ENCODE data around the gene CEMIP.

The CEMIP gene

DNA sequence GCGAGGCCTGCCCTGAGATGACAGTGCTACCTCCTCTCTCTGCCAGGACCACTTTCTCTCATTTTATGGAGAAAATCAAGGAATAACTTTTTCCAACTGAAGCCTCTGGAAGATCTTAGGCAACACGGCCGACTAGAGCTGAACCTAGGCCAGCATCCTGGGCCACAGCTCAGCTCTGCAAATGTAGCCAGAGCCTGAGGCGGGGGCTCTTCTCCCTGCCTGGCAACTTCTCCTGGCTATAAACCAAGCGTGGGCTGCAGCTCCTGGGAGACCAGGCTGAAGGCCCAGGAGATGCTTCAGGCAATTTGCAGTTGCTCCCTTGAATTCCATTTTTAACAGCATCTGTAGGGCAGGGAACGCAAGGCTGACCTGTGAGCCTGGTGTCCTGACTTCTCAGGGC is 74.9 kb downstream of the CEMIP start:
- no peak for DNase-seq (ENCODE audit: low spot score)

DNA sequence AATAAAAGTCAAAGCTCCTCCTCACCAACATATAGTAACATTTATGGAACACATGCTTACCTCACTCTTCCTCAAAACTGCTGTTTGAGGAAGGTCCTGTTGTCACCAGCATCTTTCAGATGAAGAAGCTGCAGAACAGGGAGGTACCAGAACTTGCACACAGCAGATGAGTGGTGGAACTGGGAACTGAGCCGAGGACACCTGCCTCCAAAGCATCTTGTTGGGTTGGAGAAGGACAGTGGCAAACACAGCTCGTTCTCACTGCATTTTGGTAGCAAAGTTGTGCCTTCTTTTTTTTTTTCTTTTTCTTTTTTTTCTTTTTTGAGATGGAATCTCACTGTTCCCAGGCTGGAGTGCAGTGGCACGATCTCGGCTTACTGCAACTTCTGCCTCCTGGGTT is 76.0 kb downstream of the CEMIP start:
- DNase-seq (ENCODE audit: low spot score): no peak

DNA sequence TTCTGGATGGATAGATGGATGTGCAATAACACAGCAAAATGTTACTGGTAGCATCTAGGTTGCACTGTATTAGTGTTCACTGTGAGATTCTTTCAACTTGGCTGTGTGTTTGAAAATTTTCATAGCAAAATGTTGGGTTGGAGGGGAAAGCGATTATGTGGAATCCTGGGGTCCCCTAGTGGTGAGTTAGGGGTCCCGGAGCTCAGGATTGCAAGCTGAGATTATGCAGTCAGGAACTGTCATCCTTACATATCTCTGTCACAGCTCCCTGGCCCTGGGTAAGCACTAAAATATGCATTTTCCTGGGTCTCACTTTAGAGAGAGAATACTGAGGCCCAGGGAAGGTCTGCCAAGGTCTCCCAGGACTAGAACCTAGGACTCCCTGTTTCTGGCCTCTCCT is 77.2 kb downstream of the CEMIP start:
- DNase-seq (ENCODE audit: low spot score): no peak

DNA sequence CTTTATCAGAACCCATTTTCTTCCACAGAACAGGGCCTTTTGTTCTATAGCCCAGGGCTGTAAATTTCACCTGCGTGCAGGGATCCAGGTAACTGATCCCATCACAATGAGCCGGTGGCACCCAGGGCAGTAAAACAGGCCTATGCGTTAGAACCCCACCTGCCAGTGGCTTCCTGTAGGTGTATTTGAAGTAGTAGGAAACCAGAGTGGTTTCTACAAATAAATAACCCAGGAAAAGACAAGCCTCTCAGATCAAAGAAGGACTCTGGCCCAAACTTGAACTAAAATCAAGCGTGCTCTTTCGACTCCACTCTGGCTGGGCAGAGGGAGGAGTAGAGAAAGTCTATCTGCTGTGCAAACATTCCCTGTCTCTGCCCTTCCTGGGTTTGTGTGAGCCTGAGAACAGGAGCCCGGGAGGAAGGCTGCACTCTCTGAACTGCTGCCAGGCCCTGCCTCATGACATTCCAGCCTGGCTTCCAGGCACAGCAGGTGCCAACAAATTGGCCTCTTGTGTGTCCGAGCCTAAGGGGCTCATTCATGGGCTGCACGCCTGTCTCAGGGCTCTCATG is 77.7 kb downstream of the CEMIP start:
- DNase-seq (ENCODE audit: low spot score): no peak

DNA sequence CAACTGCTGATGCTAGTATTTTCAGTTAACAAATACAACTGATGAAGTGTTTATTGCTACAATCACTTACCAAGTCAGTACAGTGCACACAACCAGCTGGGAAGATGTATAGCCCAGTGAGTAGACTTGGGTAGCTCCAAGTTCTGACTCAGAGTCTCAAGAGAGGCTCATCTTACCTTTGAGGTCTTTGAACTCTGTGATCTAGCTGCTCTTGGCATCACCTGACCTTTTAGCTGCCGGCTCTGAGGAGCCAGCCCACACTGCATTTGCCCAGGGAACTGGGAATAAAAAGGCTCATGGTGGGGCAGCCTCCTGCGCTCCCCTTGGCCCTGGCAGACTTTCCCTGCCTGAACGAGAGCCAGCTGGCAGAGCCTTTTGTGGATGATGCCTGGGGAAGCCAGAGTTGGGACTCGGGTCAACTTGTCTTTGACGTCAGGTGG is 82.6 kb downstream of the CEMIP start:
- no peak for DNase-seq (ENCODE audit: low spot score)

DNA sequence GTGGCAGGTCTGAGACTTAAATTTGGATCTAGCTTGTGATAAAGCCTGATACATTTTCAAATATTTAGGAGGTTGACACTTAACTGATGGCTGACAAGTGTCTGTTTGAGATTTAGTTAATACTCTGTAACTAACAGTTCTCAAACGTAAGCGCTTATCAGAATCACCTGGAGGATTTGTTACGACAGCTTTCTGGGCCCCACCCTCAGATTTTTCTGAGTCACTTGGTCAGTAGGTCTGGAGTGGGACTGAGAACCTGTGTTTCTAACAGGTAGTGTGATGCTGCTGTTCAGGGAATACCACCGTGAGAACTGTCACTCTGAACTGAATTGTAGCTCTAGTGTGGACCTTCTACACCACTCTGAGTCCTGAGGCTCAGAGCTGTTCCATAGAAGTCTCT is 85.5 kb downstream of the CEMIP start:
- DNase-seq (ENCODE audit: low spot score): no peak

DNA sequence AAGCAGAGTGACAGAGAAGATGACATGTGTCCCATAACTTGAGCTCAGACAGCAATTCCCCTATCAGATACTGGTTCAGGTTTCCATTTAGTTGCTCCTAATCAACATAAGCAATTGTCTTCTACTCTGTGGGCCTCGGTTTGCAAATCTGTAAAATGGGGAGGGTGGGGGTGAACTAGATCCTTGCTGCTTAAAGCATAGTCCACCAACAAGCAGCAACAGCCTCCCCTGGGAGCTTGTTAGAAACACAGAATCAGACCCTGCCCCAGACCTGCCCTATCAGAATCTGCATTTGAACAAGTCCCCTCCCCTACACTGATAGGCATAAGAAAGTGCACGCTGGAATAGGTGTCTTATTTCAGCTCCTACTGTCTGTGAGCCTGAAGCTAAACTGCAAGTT is 87.8 kb downstream of the CEMIP start:
- no peak for DNase-seq (ENCODE audit: low spot score)

DNA sequence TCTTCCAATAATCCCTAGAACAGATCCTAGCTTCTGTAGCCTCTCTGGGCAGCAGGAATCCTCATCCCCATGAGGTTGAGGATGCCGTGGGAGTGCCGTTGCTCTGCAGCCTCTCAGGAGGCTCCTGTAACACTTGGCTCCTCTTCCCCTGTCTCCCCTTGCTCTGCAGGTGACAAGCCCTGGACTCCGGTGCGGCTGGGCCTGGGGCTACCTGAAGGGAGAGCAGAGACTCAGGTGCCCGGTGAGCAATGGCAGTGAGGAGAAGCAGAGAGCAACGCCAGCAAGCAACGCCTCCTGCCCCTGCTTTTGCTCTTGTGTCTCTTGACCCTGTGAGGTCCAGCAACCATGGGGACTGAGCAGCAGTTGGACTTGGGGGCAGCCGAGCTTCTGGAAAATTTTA is 91.2 kb downstream of the CEMIP start:
- no peak for DNase-seq (ENCODE audit: low spot score)

DNA sequence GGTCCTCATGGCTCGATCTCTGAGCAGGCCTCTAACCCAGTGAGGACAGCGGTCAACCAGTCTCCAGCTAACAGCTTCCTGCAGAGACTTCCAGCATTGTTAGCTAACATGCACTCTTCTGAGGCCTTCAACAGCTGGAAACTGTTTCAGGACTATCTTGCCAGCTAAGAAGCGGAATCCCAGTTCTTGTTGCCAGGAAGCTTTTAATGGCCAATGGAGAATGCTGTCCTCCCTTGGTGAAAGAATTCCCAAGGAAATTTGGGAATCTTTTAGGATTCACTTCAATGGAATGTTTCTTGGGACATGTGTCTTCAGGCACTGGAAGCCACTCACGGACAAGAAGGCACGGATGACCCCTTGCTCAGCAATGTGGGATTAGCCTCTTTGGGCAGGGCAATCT is 91.7 kb downstream of the CEMIP start:
- no peak for DNase-seq (ENCODE audit: low spot score)

DNA sequence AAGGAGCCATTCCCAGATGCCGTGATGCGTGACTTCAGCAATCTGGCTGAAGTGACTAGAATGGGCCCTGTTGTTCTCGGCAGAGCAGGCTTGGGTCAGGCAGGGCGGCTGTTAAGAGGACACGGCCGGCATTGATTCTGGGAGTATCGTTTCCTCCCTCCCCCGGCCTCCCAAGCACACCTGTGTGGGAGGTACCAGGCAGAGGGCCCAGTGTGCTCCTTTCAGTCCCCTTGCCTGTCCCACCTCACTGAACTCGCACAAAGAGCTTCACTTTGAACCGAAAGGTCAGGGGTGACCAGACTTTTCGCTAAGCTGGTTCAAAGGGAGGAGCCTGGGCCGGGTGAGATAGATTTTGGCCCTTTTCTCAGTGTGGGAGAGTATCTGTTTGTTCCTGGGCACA is 92.7 kb downstream of the CEMIP start:
- DNase-seq (ENCODE audit: low spot score): no peak

DNA sequence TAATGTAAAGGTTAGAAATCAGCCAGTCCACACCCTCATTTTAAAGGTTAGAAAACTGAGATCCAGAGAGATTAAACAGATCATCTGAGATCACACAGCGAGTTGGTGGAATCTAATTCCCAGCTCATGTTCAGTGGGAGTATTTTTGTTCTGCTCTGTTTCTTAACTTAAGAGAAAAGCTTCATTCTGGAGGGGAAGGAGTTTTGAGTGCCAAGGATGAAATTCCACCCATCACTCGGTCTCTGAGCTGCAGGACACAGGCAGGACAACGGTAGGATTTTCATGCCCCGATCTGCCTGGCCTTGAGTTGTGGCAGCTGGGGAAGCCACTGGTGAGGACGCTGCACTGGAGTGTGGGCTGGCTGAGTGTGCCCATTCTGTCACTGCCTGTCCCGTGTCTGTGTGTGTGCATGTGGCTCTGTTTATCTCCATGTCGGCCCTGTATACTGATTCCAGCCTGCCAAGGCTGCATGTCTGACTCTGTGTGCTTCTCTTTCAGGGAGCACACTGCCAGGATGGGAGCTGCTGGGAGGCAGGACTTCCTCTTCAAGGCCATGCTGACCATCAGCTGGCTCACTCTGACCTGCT is 94.3 kb downstream of the CEMIP start:
- DNase-seq (ENCODE audit: low spot score): no peak

DNA sequence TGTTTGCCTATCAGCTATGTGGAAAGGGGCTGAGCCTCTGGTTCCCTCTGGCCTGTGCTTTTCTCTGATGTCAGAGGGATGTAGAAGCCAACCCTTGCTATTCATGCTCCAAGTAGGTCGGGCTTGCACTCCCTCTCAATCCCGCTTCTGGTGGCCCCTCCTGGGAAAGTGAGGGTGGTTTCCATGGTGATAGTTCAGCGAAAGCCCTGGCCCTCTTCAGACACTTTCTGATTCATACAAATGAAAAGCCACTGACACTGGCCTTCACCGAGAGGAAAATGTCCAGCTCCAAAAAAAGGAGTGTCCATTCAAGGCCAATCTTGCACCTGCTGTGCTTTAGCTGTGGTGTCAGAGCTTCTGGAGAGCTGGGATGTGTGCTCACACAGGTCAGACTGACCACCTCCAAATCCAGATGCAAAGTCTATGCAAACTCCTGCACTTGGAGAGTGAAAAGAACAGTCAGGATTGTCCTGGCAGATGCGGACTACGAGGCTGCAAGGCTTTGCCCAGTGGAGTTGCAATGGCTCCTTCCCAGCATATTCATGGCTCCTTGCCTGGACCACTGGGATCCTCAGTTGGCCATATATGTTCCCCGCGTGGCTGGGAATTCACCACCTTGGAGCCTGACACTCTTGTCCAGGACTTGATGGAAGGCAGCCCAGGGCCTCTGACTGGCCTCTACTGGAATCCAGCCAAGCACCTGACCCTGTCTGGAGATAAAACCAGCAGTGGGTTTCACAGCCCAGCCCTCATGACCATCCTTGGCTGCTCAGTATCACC is 96.6 kb downstream of the CEMIP start:
- no peak for DNase-seq (ENCODE audit: low spot score)

DNA sequence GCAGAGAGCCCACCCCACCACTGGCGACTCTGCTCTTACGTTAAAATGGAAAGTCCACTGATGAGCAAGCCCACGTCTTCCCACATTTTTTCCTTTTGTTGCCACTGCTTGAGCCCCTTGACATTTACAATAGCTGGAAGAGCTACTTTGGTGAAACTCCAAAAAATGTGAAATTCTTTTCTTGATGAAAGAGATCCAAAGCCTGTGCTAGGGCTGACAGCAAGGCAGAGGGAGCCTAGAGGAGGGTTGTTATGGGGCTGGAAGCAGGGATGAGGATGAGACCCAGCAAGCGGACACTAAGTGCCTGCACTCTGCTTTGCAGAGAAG is 97.1 kb downstream of the CEMIP start:
- DNase-seq (ENCODE audit: low spot score): no peak

DNA sequence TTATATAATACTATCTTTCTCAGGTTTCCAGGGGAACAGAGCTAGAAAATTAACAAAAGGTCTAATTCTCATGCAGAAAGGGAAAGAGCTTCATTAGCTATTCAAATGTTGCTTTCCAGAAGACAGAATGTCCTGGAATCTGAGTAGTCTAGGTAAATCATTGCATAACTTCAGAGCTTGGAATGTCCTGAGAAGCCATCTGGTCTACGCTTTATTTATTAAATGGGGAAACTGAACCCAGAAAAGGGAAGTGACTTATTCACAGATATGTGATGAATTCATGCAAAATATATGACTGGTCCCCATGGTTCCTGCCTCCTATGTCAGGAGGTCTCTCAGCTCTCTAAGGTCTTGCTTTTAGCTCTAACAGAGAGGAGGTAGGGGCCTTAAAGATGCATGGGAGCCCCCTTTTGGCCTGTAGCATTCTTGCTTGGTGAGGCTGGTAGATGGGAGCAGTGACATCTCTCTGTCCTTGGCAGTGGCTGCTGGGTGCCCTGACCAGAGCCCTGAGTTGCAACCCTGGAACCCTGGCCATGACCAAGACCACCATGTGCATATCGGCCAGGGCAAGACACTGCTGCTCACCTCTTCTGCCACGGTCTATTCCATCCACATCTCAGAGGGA is 99.2 kb downstream of the CEMIP start:
- no peak for DNase-seq (ENCODE audit: low spot score)

DNA sequence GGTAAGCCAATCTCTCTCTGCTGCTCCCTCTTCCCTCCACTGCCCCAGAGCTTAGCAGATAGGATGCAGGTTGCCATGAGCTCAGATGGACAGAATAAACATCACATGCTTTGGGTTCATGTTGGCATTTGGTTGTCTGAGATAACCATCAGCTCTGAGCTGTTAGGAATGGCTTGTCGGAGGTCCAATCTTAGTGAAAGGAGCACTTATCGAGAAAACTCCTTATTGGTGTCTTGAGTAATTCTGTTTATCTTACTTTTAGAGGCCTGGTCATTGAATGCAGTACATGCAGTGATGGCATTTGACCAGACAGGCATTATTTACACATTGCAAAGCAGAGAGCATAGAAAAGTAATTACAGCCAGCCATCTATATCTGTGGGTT is 99.7 kb downstream of the CEMIP start:
- DNase-seq (ENCODE audit: low spot score): no peak

DNA sequence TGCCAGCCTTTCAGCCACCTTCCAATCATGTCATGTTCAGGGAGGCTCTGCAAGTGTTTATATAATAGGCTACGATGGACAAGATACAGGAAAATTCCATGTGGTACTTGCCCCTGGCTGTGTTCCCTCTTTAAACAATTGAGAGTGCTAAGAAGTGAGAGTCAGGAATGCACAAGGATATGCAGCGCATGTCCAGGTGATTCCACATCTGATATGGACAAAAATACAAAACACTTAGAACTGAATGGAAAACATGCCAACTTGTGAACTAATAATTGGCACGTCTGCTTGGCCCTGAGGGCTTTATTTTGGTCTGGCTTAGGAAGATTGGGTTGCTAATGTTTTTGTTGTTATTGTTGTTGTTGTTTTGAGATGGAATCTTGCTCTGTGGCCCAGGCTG is 100.9 kb downstream of the CEMIP start:
- DNase-seq (ENCODE audit: low spot score): no peak

DNA sequence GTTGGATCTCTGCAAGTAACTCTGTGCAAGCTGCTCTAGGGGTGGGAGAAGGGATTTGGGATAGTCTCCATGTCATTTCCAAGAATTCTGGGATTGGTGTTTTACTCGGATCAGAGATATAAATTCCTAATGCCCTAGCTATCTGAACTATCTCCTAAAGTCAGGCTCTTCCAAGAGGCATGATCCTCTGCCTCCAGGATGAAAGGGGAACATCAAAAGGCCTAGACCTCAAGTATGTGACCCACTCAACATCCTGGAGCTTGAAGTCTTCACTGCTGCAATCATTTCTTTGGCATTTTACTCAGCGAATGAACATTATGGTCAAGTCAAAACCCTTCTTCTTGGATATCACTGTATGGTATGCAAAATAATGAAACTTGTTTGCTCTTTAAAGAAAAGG is 104.5 kb downstream of the CEMIP start:
- no peak for DNase-seq (ENCODE audit: low spot score)

DNA sequence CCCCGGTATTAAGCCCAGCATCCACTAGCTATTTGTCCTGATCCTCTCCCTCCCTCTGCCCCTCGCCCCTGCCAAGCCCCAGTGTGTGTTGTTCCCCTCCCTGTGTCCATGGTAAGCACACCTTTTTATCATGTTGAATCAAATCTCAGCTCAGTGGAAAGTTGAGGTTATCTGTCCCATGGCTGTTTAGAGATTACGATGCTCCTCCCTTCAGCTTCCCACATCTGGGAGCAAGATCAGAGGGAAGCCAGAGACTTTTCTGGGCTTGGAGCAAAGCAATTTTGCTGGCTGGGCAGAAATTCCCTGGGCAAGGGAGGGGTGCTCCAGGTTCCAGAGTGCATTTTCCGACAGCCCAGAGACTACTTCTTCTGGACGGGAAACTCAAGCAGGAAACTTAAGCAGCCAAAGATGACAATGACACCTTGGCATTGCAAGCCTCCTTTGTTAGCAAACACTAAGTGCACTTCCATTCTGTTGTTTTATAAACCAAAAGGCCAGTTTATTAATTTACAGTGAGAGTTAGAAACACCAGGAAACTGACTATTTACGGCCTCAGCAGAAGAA is 105.9 kb downstream of the CEMIP start:
- no peak for DNase-seq (ENCODE audit: low spot score)

DNA sequence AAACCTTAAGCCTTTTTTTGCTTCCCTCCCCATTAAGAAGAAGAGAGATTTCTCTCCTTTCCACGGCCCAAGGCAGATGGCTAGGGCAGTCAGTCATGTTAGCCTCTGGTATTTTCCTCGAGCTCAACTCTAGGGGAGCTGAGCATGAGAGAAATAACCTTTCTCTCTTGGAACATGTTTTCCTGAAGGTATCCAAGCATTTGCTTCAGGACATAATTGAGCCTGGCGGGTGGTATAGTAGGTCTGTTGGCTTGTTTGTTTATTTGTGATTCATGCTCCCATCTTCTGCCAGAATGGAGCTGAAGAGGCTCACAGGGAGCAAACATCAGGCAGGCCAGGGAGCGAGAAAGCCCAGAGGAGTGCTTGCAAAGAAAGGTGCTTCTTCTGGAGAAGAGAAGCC is 108.0 kb downstream of the CEMIP start:
- DNase-seq (ENCODE audit: low spot score): no peak

DNA sequence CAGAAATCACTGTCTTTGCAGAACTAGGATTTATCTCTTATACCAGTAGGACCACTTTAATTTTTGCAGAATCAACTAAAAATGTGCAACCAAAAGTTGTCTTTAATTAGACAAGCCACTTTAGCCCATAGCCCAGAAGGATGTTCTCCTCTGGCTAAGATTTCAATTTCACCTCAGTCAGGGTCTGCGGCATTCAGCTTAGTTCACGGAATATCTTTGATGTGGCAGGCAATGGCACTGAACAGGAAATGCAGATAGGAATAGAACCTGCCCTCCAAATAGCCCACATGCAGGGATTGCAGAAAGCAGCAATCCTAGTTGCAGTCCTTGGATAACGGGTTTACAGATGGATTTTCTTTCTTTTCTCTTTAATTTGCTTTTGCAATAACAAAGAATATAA is 109.7 kb downstream of the CEMIP start:
- no peak for DNase-seq (ENCODE audit: low spot score)

DNA sequence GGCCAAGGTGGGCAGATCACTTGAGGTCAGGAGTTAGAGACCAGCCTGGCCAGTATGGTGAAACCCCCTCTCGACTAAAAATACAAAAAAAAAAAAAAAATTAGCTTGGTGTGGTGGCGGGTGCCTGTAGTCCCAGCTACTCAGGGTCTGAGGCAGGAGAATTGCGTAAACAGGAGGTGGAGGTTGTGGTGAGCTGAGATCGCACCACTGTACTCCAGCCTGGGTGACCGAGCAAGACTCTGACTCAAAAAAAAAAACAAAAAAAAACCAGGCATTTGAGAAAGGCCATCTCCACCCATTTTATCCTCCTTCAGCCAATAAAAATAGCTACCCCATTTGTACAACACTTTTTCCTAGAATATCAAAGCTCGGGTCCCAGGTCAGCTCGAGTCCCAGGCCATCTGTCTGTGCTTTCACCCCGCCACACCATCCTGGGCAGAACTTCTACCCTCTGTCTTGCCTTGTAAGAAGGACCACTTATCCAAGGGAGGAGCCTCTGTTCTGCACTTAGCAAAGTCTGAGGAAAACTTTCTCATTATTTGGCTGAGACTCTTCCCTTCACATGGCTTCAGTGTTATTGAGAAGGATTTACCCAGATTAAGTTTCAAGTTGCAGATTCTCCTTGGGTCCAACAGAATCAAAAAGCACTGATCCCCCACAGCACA is 111.3 kb downstream of the CEMIP start:
- DNase-seq (ENCODE audit: low spot score): no peak

DNA sequence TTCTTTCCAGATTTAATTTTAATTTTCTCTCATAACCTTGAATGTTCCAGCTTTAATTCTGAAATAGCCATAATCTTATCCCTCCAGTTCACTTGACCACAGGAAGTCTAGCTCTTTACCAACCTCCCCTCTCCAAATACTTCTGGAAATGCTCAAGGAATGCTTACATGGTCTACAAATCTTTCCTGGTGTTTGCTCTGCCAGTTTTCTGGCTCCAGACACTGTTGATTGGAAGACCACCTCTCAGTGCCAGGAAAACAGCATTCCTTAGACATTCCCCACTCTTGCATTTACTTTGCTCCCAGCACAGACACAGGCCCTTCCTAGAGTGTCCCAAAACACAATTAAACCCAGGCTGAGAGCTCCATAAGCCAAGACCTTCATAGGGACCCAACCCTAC is 111.8 kb downstream of the CEMIP start:
- DNase-seq (ENCODE audit: low spot score): no peak

DNA sequence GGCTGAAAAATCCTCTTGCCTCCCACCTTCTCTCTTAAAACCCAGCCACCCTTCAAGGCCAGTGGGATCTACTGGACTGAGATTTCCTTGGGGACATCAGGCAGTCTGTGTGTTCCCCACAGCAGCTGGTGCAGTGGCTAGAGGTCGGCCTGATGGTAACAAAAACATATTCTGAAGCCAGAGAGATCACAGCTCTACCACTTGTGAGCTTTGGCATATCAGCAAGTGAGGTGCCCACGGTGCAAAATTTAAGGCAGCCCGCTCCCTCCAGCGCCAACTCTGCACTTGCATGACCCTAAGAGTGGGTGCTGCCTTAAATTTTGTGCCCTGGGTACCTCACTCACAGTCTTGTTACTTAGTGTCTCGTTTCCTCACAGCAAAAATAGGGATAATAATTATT is 113.2 kb downstream of the CEMIP start:
- DNase-seq (ENCODE audit: low spot score): no peak
